SK-N-SH treated with all-trans-retinoic acid at 6 μM for 48 hours (cell line): ENCODE results near the gene SPTY2D1.
"Not testable (repeated sequence)": the region's sequence is repeated elsewhere in the genome, so short reads cannot be mapped to it uniquely, and the experiment has no call there.

Experiments used
- ATAC-seq: fragments of 200-7000 bp; cut with Tn5 transposase; 3 replicates; pipeline ENCODE4 v1.9.1; 2020; ENCODE audit warnings: mild to moderate bottlenecking, moderate library complexity
- ARNTL ChIP-seq: fragments of 450-650 bp; formaldehyde crosslinking; IDR thresholded peaks from 2 replicates; pipeline ENCODE4 v1.5.0; 2020; ENCODE audit warnings: low read depth, mild to moderate bottlenecking, moderate library complexity, borderline replicate concordance
- BACH2 ChIP-seq: fragments of 250-450 bp; sonication (Bioruptor Pico); IDR thresholded peaks from 2 replicates; pipeline ENCODE4 v1.9.0; 2021; ENCODE audit warnings: mild to moderate bottlenecking, borderline replicate concordance
- CSDC2 ChIP-seq: fragments of 250-450 bp; sonication (Bioruptor Pico); IDR thresholded peaks from 2 replicates; pipeline ENCODE4 v1.5.0; 2020; ENCODE audit warnings: mild to moderate bottlenecking, moderate library complexity
- ESRRG ChIP-seq: fragments of 250-450 bp; sonication (Bioruptor Pico); IDR thresholded peaks from 2 replicates; pipeline ENCODE4 v1.6.1; 2021; ENCODE audit warnings: mild to moderate bottlenecking
- GLIS3 ChIP-seq: fragments of 250-450 bp; sonication (Bioruptor Pico); IDR thresholded peaks from 2 replicates; pipeline ENCODE4 v1.5.0; 2020; ENCODE audit warnings: mild to moderate bottlenecking, moderate library complexity
- ISL1 ChIP-seq: fragments of 250-450 bp; sonication (Bioruptor Pico); IDR thresholded peaks from 2 replicates; pipeline ENCODE4 v2.1.2; 2022; ENCODE audit warnings: mild to moderate bottlenecking, moderate library complexity
- OSR1 ChIP-seq: fragments of 250-450 bp; sonication (Bioruptor Pico); IDR thresholded peaks from 2 replicates; pipeline ENCODE4 v1.8.0; 2022; ENCODE audit warnings: moderate library complexity, mild to moderate bottlenecking, inconsistent platforms
- PPARA ChIP-seq: fragments of 250-450 bp; sonication (Bioruptor Pico); IDR thresholded peaks from 2 replicates; pipeline ENCODE4 v1.5.0; 2020; ENCODE audit warnings: mild to moderate bottlenecking, borderline replicate concordance
- RARB ChIP-seq: fragments of 250-450 bp; sonication (Bioruptor Pico); IDR thresholded peaks from 2 replicates; pipeline ENCODE4 v1.8.0; 2021; ENCODE audit warnings: mild to moderate bottlenecking, moderate library complexity
- SNAI2 ChIP-seq: fragments of 250-450 bp; sonication (Bioruptor Pico); IDR thresholded peaks from 2 replicates; pipeline ENCODE4 v1.5.0; 2020; ENCODE audit warnings: mild to moderate bottlenecking, moderate library complexity
- TCF4 ChIP-seq: fragments of 250-450 bp; sonication (Bioruptor Pico); IDR thresholded peaks from 2 replicates; pipeline ENCODE4 v1.8.0; 2021; ENCODE audit warnings: mild to moderate bottlenecking, moderate library complexity, borderline replicate concordance
- TOX ChIP-seq: fragments of 250-450 bp; sonication (Bioruptor Pico); IDR thresholded peaks from 2 replicates; pipeline ENCODE4 v1.8.0; 2021; ENCODE audit warnings: mild to moderate bottlenecking, moderate library complexity, borderline replicate concordance
- ZC3H10 ChIP-seq: fragments of 250-450 bp; sonication (Bioruptor Pico); IDR thresholded peaks from 2 replicates; pipeline ENCODE4 v1.5.1; 2021; ENCODE audit warnings: mild to moderate bottlenecking, moderate library complexity
- ZFP3 ChIP-seq: fragments of 250-450 bp; sonication (Bioruptor Pico); IDR thresholded peaks from 2 replicates; pipeline ENCODE4 v1.5.0; 2020; ENCODE audit warnings: mild to moderate bottlenecking, moderate library complexity
- ZFP30 ChIP-seq: fragments of 450-650 bp; formaldehyde crosslinking; IDR thresholded peaks from 2 replicates; pipeline ENCODE4 v1.5.0; 2022; ENCODE audit warnings: mild to moderate bottlenecking, moderate library complexity
- ZNF565 ChIP-seq: fragments of 450-650 bp; formaldehyde crosslinking; conservative IDR thresholded peaks from 2 replicates; pipeline ENCODE4 v1.5.0; 2020; ENCODE audit warnings: low read depth, mild to moderate bottlenecking, moderate library complexity
- ZNF70 ChIP-seq: fragments of 450-650 bp; formaldehyde crosslinking; IDR thresholded peaks from 2 replicates; pipeline ENCODE4 v1.5.0; 2020; ENCODE audit warnings: mild to moderate bottlenecking, moderate library complexity
- TF ChIP-seq, protein P1 (sequence below): fragments of 250-450 bp; sonication (Bioruptor Pico); IDR thresholded peaks from 2 replicates; pipeline ENCODE4 v1.5.1; 2020; ENCODE audit warnings: low read depth, mild to moderate bottlenecking, moderate library complexity
- TF ChIP-seq, protein P2 (sequence below): fragments of 250-450 bp; sonication (Bioruptor Pico); IDR thresholded peaks from 2 replicates; pipeline ENCODE4 v1.5.0; 2020; ENCODE audit warnings: mild to moderate bottlenecking, moderate library complexity
- TF ChIP-seq, protein P3 (sequence below): fragments of 250-450 bp; sonication (Bioruptor Pico); IDR thresholded peaks from 2 replicates; pipeline ENCODE4 v1.8.0; 2021; ENCODE audit warnings: low read depth, mild to moderate bottlenecking, moderate library complexity, borderline replicate concordance
- TF ChIP-seq, protein P4 (sequence below): fragments of 250-450 bp; sonication (Bioruptor Pico); IDR thresholded peaks from 2 replicates; pipeline ENCODE4 v1.8.0; 2020; ENCODE audit warnings: mild to moderate bottlenecking, moderate library complexity, borderline replicate concordance
- TF ChIP-seq, protein P5 (sequence below): fragments of 250-450 bp; sonication (Bioruptor Pico); IDR thresholded peaks from 2 replicates; pipeline ENCODE4 v1.5.1; 2021; ENCODE audit warnings: mild to moderate bottlenecking, moderate library complexity

SPTY2D1 gene

DNA sequence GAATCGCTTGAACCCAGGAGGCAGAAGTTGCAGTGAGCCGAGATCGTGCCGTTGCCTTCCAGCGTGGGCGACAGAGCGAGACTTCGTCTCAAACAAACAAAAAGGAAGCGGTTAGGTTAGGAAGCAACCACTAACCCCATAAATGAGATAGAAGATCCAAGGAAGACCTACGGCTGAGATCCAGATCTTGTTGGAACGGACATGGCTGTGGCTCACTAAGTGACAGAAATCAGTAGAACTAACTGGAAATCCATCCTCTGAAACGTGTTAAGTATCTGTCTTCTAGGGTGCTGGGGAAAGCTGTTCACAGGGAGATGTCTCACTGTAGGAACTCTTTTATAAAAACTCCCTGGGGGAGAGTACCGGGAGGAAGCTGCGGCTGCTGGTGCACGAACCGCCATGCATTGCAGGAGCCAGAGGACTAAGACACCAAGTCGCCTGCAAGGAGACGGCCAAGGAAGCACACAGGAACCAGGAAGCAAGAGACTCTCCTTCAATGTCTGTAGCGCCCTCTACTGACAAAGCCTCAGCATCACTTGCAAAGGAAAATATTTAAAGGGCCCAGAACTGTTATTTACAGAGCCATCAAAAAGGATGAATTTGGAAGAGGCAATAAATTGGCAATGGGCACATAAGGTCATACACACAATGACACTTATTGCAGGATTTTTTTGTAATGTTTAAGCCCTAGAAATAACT is 16.9 kb upstream of the SPTY2D1 start:
- TF ChIP-seq, protein P1, sequence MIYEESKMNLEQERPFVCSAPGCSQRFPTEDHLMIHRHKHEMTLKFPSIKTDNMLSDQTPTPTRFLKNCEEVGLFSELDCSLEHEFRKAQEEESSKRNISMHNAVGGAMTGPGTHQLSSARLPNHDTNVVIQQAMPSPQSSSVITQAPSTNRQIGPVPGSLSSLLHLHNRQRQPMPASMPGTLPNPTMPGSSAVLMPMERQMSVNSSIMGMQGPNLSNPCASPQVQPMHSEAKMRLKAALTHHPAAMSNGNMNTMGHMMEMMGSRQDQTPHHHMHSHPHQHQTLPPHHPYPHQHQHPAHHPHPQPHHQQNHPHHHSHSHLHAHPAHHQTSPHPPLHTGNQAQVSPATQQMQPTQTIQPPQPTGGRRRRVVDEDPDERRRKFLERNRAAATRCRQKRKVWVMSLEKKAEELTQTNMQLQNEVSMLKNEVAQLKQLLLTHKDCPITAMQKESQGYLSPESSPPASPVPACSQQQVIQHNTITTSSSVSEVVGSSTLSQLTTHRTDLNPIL, result no peak
- TF ChIP-seq BACH2 (CRISPR knock-in tag) (no peak), ESRRG (CRISPR knock-in tag) (no peak), ZC3H10 (no peak), CSDC2 (CRISPR knock-in tag) (no peak), ZNF565 (no peak), ZFP30 (CRISPR knock-in tag) (no peak), OSR1 (CRISPR knock-in tag) (no peak), ZFP3 (CRISPR knock-in tag) (no peak), TCF4 (CRISPR knock-in tag) (no peak), ZNF70 (CRISPR knock-in tag) (no peak), PPARA (CRISPR knock-in tag) (no peak), RARB (CRISPR knock-in tag) (no peak), ARNTL (CRISPR knock-in tag) (no peak), GLIS3 (CRISPR knock-in tag) (no peak)
- TF ChIP-seq, protein P2, sequence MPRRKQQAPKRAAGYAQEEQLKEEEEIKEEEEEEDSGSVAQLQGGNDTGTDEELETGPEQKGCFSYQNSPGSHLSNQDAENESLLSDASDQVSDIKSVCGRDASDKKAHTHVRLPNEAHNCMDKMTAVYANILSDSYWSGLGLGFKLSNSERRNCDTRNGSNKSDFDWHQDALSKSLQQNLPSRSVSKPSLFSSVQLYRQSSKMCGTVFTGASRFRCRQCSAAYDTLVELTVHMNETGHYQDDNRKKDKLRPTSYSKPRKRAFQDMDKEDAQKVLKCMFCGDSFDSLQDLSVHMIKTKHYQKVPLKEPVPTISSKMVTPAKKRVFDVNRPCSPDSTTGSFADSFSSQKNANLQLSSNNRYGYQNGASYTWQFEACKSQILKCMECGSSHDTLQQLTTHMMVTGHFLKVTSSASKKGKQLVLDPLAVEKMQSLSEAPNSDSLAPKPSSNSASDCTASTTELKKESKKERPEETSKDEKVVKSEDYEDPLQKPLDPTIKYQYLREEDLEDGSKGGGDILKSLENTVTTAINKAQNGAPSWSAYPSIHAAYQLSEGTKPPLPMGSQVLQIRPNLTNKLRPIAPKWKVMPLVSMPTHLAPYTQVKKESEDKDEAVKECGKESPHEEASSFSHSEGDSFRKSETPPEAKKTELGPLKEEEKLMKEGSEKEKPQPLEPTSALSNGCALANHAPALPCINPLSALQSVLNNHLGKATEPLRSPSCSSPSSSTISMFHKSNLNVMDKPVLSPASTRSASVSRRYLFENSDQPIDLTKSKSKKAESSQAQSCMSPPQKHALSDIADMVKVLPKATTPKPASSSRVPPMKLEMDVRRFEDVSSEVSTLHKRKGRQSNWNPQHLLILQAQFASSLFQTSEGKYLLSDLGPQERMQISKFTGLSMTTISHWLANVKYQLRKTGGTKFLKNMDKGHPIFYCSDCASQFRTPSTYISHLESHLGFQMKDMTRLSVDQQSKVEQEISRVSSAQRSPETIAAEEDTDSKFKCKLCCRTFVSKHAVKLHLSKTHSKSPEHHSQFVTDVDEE (CRISPR knock-in tag), result no peak
- TF ChIP-seq, protein P3, sequence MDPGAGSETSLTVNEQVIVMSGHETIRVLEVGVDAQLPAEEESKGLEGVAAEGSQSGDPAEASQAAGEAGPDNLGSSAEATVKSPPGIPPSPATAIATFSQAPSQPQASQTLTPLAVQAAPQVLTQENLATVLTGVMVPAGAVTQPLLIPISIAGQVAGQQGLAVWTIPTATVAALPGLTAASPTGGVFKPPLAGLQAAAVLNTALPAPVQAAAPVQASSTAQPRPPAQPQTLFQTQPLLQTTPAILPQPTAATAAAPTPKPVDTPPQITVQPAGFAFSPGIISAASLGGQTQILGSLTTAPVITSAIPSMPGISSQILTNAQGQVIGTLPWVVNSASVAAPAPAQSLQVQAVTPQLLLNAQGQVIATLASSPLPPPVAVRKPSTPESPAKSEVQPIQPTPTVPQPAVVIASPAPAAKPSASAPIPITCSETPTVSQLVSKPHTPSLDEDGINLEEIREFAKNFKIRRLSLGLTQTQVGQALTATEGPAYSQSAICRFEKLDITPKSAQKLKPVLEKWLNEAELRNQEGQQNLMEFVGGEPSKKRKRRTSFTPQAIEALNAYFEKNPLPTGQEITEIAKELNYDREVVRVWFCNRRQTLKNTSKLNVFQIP (CRISPR knock-in tag), result no peak
- TF ChIP-seq, protein P4, sequence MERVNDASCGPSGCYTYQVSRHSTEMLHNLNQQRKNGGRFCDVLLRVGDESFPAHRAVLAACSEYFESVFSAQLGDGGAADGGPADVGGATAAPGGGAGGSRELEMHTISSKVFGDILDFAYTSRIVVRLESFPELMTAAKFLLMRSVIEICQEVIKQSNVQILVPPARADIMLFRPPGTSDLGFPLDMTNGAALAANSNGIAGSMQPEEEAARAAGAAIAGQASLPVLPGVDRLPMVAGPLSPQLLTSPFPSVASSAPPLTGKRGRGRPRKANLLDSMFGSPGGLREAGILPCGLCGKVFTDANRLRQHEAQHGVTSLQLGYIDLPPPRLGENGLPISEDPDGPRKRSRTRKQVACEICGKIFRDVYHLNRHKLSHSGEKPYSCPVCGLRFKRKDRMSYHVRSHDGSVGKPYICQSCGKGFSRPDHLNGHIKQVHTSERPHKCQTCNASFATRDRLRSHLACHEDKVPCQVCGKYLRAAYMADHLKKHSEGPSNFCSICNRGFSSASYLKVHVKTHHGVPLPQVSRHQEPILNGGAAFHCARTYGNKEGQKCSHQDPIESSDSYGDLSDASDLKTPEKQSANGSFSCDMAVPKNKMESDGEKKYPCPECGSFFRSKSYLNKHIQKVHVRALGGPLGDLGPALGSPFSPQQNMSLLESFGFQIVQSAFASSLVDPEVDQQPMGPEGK (CRISPR knock-in tag), result no peak
- TF ChIP-seq, protein P5, sequence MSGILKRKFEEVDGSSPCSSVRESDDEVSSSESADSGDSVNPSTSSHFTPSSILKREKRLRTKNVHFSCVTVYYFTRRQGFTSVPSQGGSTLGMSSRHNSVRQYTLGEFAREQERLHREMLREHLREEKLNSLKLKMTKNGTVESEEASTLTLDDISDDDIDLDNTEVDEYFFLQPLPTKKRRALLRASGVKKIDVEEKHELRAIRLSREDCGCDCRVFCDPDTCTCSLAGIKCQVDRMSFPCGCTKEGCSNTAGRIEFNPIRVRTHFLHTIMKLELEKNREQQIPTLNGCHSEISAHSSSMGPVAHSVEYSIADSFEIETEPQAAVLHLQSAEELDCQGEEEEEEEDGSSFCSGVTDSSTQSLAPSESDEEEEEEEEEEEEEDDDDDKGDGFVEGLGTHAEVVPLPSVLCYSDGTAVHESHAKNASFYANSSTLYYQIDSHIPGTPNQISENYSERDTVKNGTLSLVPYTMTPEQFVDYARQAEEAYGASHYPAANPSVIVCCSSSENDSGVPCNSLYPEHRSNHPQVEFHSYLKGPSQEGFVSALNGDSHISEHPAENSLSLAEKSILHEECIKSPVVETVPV (CRISPR knock-in tag), result no peak
- peak; percentile 53; the same call in 2 of the 3 replicates for ATAC-seq

DNA sequence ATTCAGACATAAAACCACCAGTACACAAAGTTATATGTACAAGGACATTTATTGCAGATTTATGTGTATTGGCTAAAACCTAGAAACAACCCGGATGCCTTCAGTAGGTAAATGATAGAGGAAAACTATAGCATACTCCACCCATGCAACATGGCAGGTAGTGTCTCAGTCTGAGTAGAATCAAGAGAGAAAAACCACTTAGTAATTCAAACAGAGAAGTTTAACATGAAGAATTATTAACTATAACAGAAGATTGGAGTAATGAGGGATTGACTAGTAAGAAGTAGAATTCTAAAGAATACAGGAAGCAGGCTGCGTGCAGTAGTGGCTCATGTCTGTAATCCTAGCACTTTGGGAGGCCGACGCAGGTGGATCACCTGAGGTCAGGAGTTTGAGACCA is 16.2 kb upstream of the SPTY2D1 start:
- ATAC-seq, result no peak
- no peak for TF ChIP-seq ZC3H10
- TF ChIP-seq, protein P4 (CRISPR knock-in tag), result no peak
- TF ChIP-seq, protein P3 (CRISPR knock-in tag), result no peak
- no peak for TF ChIP-seq ZFP3 (CRISPR knock-in tag)
- TF ChIP-seq, protein P1, result no peak
- no peak for TF ChIP-seq TCF4 (CRISPR knock-in tag)
- no peak for TF ChIP-seq ESRRG (CRISPR knock-in tag)
- no peak for TF ChIP-seq OSR1 (CRISPR knock-in tag)
- no peak for TF ChIP-seq SNAI2 (CRISPR knock-in tag)
- no peak for TF ChIP-seq ISL1
- TF ChIP-seq TOX, result no peak

GRCh38 chr11:18643034-18643433 is 8.9 kb upstream of the SPTY2D1 start:
- not testable (repeated sequence) for ATAC-seq
